ENCODE data around the gene COPS9. TPM values are rescaled to one million over a fixed set of nuclear protein-coding genes. Genes with fewer than 3 reads are reported as not detected.
A peak's percentile ranks its signal among the peaks of the same experiment; 100 is the strongest.

The COPS9 gene
- total and polyA plus RNA-seq, 7 experiments from 2014 or later: 53.7 to 297 (median 75.6) TPM

GRCh38 chr2:240136671-240137292 lies 677 bp upstream of the COPS9 start:
- CTCF ChIA-PET: no interaction called here
- peaks cover 0 to 33% (median 0%) of the 10 kb centered on the region in 3 experiments for H3K36me3 ChIP-seq (ENCODE audit: control insufficient read depth in 2 of 3, insufficient read depth in 3 of 3, low read length in 3 of 3)
- H3K9me3 Mint-ChIP-seq: peaks cover 0 to 3% (median 0%) of the 10 kb centered on the region in 11 donors
- peak in 2 of 9 donors; percentile 4 to 19 for DNase-seq
- H3K9me3 ChIP-seq (ENCODE audit: control insufficient read depth in 2 of 3, low read length in 3 of 3): no peaks in the 10 kb centered on the region
- peaks cover 17 to 18% of the 10 kb centered on the region in 2 donors for H3K4me1 ChIP-seq (ENCODE audit: control insufficient read depth in 2 of 2, insufficient read depth in 2 of 2, low read length in 2 of 2)
- peaks cover 0 to 13% (median 3%) of the 10 kb centered on the region in 5 donors for H3K36me3 Mint-ChIP-seq
- peaks cover 0 to 4% (median 0%) of the 10 kb centered on the region in 5 donors for H3K27me3 Mint-ChIP-seq
- peaks cover 21 to 32% (median 28%) of the 10 kb centered on the region in 7 donors for H3K4me1 Mint-ChIP-seq
- peak overlapping the region; percentile 65 to 90 (median 85) for H3K27ac Mint-ChIP-seq
- peak; percentile 33 for ATAC-seq
- peak overlapping the region; percentile 95 for H3K4me3 ChIP-seq (ENCODE audit: low read length)
- H3K4me3 Mint-ChIP-seq: peak overlapping the region; percentile 79 to 97 (median 93)
- H3K27me3 ChIP-seq (ENCODE audit: control insufficient read depth in 2 of 2, insufficient read depth in 2 of 2, low read length in 2 of 2): no peaks in the 10 kb centered on the region
- intact Hi-C loops (cut with micrococcal nuclease): loop anchor here (1.0 to 5.0 kb wide), 6 partner anchors 111 to 869 kb away; partner anchors contain the start of genes HDAC4 (in 2 of the 2), NDUFA10 (in 2 of the 2) and GPC1 (in 1 of the 2)
- POLR2A ChIA-PET: no interaction called here
- peak overlapping the region; percentile 75 for H3K27ac ChIP-seq (ENCODE audit: low read depth, low read length)

DNA sequence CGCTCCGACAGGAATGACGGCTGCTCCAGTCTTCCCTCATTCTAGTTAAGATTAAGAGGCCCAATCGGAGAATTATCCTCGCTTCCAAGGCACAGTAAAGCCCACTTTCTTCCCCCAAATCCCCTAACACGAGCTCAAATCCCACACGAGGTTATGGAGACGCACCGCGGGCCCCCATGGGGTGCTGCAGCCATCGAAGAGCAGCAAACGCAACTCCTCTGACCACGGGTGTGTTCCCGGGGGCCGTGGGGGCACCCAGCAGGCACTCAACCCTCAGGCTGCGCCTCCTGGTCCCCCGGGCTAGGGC lies 446 bp downstream of the COPS9 start:
- peaks cover 0 to 23% (median 8%) of the 10 kb centered on the region in 5 donors for H3K36me3 Mint-ChIP-seq
- Histone ChIP-seq H3K9me3 (ENCODE audit: control insufficient read depth in 2 of 3, low read length in 3 of 3) (no peaks in the 10 kb centered on the region), H3K27ac (ENCODE audit: low read depth, low read length) (peak overlapping the region; percentile 75), H3K27me3 (ENCODE audit: control insufficient read depth in 2 of 2, insufficient read depth in 2 of 2, low read length in 2 of 2) (no peaks in the 10 kb centered on the region), H3K36me3 (ENCODE audit: control insufficient read depth in 2 of 3, insufficient read depth in 3 of 3, low read length in 3 of 3) (peaks cover 0 to 44% (median 4%) of the 10 kb centered on the region in 3 experiments), H3K4me1 (ENCODE audit: control insufficient read depth in 2 of 2, insufficient read depth in 2 of 2, low read length in 2 of 2) (peaks cover 17 to 18% of the 10 kb centered on the region in 2 donors), H3K4me3 (ENCODE audit: low read length) (peak overlapping the region; percentile 95)
- DNase-seq (no peak), ATAC-seq (peak; percentile 21)
- intact Hi-C loops (cut with micrococcal nuclease): loop anchor here (1.0 to 5.0 kb wide), 6 partner anchors 110 to 868 kb away; partner anchors contain the start of genes HDAC4 (in 2 of the 2), NDUFA10 (in 2 of the 2) and GPC1 (in 1 of the 2)
- H3K27ac Mint-ChIP-seq: peak overlapping the region; percentile 78 to 95 (median 90)
- H3K27me3 Mint-ChIP-seq: peaks cover 0 to 4% (median 0%) of the 10 kb centered on the region in 5 donors
- peak overlapping the region; percentile 79 to 97 (median 93) for H3K4me3 Mint-ChIP-seq
- ChIA-PET CTCF (no interaction called here), POLR2A (interaction anchor here (1.0 kb wide), 1 partner anchor 110 kb away, joined by 5 read pairs; no protein-coding TSS in a partner anchor)
- H3K4me1 Mint-ChIP-seq: peaks cover 21 to 32% (median 28%) of the 10 kb centered on the region in 7 donors
- peaks cover 0 to 3% (median 0%) of the 10 kb centered on the region in 11 donors for H3K9me3 Mint-ChIP-seq

GRCh38 chr2:240134956-240135520 lies 1.1 kb downstream of the COPS9 start:
- Mint-ChIP-seq H3K36me3 (peaks cover under 1 to 28% (median 12%) of the 10 kb centered on the region in 5 donors), H3K4me1 (peaks cover 21 to 32% (median 28%) of the 10 kb centered on the region in 7 donors), H3K27ac (peak overlapping the region; percentile 78 to 95 (median 90)), H3K4me3 (peak overlapping the region; percentile 79 to 97 (median 93)), H3K27me3 (peaks cover 0 to 4% (median 0%) of the 10 kb centered on the region in 5 donors), H3K9me3 (peaks cover 0 to 3% (median 0%) of the 10 kb centered on the region in 11 donors)
- peak overlapping the region; percentile 75 for H3K27ac ChIP-seq (ENCODE audit: low read depth, low read length)
- H3K9me3 ChIP-seq (ENCODE audit: control insufficient read depth in 2 of 3, low read length in 3 of 3): no peaks in the 10 kb centered on the region
- POLR2A ChIA-PET: interaction anchor here (1.0 kb wide), 1 partner anchor 109 kb away, joined by 5 read pairs; no protein-coding TSS in a partner anchor
- intact Hi-C loops (cut with micrococcal nuclease): loop anchor here in 1 of 2 donors (5.0 kb wide), 2 partner anchors 733 to 868 kb away; partner anchors contain the start of gene HDAC4
- H3K36me3 ChIP-seq (ENCODE audit: control insufficient read depth in 2 of 3, insufficient read depth in 3 of 3, low read length in 3 of 3): peaks cover 4 to 50% (median 4%) of the 10 kb centered on the region in 3 experiments
- H3K27me3 ChIP-seq (ENCODE audit: control insufficient read depth in 2 of 2, insufficient read depth in 2 of 2, low read length in 2 of 2): no peaks in the 10 kb centered on the region
- ATAC-seq (no peak), DNase-seq (no peak)
- H3K4me1 ChIP-seq (ENCODE audit: control insufficient read depth in 2 of 2, insufficient read depth in 2 of 2, low read length in 2 of 2): peaks cover 17 to 18% of the 10 kb centered on the region in 2 donors
- CTCF ChIA-PET: no interaction called here
- peak overlapping the region; percentile 95 for H3K4me3 ChIP-seq (ENCODE audit: low read length)

GRCh38 chr2:240134466-240134865 lies 1.6 kb downstream of the COPS9 start:
- H3K27ac Mint-ChIP-seq: peak overlapping the region in 7 of 9 donors; percentile 31 to 92 (median 88)
- H3K36me3 Mint-ChIP-seq: peaks cover 6 to 33% (median 17%) of the 10 kb centered on the region in 5 donors
- POLR2A ChIA-PET: no interaction called here
- ATAC-seq (no peak), DNase-seq (no peak)
- H3K4me3 Mint-ChIP-seq: peak overlapping the region; percentile 17 to 97 (median 92)
- intact Hi-C loops (cut with micrococcal nuclease): no loop called here
- Histone ChIP-seq H3K4me3 (ENCODE audit: low read length) (no peak overlapping the region), H3K36me3 (ENCODE audit: control insufficient read depth in 2 of 3, insufficient read depth in 3 of 3, low read length in 3 of 3) (peaks cover 4 to 56% (median 4%) of the 10 kb centered on the region in 3 experiments), H3K27me3 (ENCODE audit: control insufficient read depth in 2 of 2, insufficient read depth in 2 of 2, low read length in 2 of 2) (no peaks in the 10 kb centered on the region), H3K4me1 (ENCODE audit: control insufficient read depth in 2 of 2, insufficient read depth in 2 of 2, low read length in 2 of 2) (peaks cover 17 to 18% of the 10 kb centered on the region in 2 donors), H3K9me3 (ENCODE audit: control insufficient read depth in 2 of 3, low read length in 3 of 3) (no peaks in the 10 kb centered on the region), H3K27ac (ENCODE audit: low read depth, low read length) (no peak overlapping the region)
- CTCF ChIA-PET: no interaction called here
- H3K9me3 Mint-ChIP-seq: peaks cover 0 to 3% (median 0%) of the 10 kb centered on the region in 11 donors
- peaks cover 0 to 4% (median 0%) of the 10 kb centered on the region in 5 donors for H3K27me3 Mint-ChIP-seq
- H3K4me1 Mint-ChIP-seq: peaks cover 21 to 32% (median 28%) of the 10 kb centered on the region in 7 donors

DNA sequence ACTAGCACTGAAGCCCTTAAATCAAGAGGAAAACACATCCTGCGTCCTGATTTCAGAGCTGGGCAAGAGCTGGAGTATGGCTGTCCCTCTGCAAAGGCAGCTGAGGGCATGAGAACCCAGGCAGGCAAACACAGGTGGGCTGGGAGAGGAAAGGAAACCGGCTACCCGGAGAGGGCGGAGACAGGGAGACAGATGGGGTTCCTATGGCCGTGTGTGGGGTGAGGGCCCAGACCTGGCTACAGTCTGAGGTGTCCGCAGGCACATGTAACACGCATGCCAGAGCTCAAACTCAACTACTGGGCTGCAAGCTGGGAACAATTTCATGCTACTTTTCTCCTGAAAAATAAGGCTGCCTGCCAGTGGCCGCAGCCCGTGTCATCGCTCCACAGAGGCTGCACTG lies 2.7 kb downstream of the COPS9 start:
- Histone ChIP-seq H3K27me3 (ENCODE audit: control insufficient read depth in 2 of 2, insufficient read depth in 2 of 2, low read length in 2 of 2) (no peaks in the 10 kb centered on the region), H3K27ac (ENCODE audit: low read depth, low read length) (no peak overlapping the region), H3K9me3 (ENCODE audit: control insufficient read depth in 2 of 3, low read length in 3 of 3) (no peaks in the 10 kb centered on the region), H3K4me3 (ENCODE audit: low read length) (no peak overlapping the region), H3K36me3 (ENCODE audit: control insufficient read depth in 2 of 3, insufficient read depth in 3 of 3, low read length in 3 of 3) (peaks cover 4 to 67% (median 10%) of the 10 kb centered on the region in 3 experiments), H3K4me1 (ENCODE audit: control insufficient read depth in 2 of 2, insufficient read depth in 2 of 2, low read length in 2 of 2) (peaks cover 17 to 18% of the 10 kb centered on the region in 2 donors)
- DNase-seq (no peak), ATAC-seq (no peak)
- peaks cover 0 to 4% (median 0%) of the 10 kb centered on the region in 5 donors for H3K27me3 Mint-ChIP-seq
- ChIA-PET POLR2A (interaction anchor here (0.9 kb wide), 1 partner anchor 67 kb away, joined by 4 read pairs; no protein-coding TSS in a partner anchor), CTCF (no interaction called here)
- H3K4me3 Mint-ChIP-seq: peak overlapping the region in 5 of 10 donors; percentile 15 to 94 (median 57)
- peaks cover 21 to 32% (median 28%) of the 10 kb centered on the region in 7 donors for H3K4me1 Mint-ChIP-seq
- intact Hi-C loops (cut with micrococcal nuclease): no loop called here
- H3K36me3 Mint-ChIP-seq: peaks cover 8 to 42% (median 19%) of the 10 kb centered on the region in 5 donors
- peak overlapping the region in 2 of 9 donors; percentile 66 to 69 for H3K27ac Mint-ChIP-seq
- H3K9me3 Mint-ChIP-seq: peaks cover 0 to 3% (median 0%) of the 10 kb centered on the region in 11 donors

- peaks cover 21 to 32% (median 28%) of the 10 kb centered on the region in 7 donors for H3K4me1 Mint-ChIP-seq
- peaks cover 8 to 48% (median 22%) of the 10 kb centered on the region in 5 donors for H3K36me3 Mint-ChIP-seq
- Histone ChIP-seq H3K4me1 (ENCODE audit: control insufficient read depth in 2 of 2, insufficient read depth in 2 of 2, low read length in 2 of 2) (peaks cover 17 to 18% of the 10 kb centered on the region in 2 donors), H3K27me3 (ENCODE audit: control insufficient read depth in 2 of 2, insufficient read depth in 2 of 2, low read length in 2 of 2) (no peaks in the 10 kb centered on the region), H3K27ac (ENCODE audit: low read depth, low read length) (no peak overlapping the region), H3K4me3 (ENCODE audit: low read length) (no peak overlapping the region), H3K9me3 (ENCODE audit: control insufficient read depth in 2 of 3, low read length in 3 of 3) (no peaks in the 10 kb centered on the region), H3K36me3 (ENCODE audit: control insufficient read depth in 2 of 3, insufficient read depth in 3 of 3, low read length in 3 of 3) (peaks cover 4 to 74% (median 10%) of the 10 kb centered on the region in 3 experiments)
- ChIA-PET CTCF (interaction anchor here (0.8 kb wide), 1 partner anchor 27 kb away, joined by 3 read pairs; no protein-coding TSS in a partner anchor), POLR2A (interaction anchor here (0.6 kb wide), 1 partner anchor 1010 kb away, joined by 3 read pairs; no protein-coding TSS in a partner anchor)
- ATAC-seq: no peak
- intact Hi-C loops (cut with micrococcal nuclease): no loop called here
- H3K27ac Mint-ChIP-seq: no peak overlapping the region
- no peak overlapping the region for H3K4me3 Mint-ChIP-seq
- peaks cover 0 to 1% (median 0%) of the 10 kb centered on the region in 11 donors for H3K9me3 Mint-ChIP-seq
- peaks cover 0 to 4% (median 0%) of the 10 kb centered on the region in 5 donors for H3K27me3 Mint-ChIP-seq
- no peak for DNase-seq
Measured at GRCh38 chr2:240132651-240132980, 3.5 kb downstream of the COPS9 start.

Measured in naive thymus-derived CD4-positive, alpha-beta T cell (primary cell).